ENCODE data around the gene RHOF. TPM values are rescaled to one million over a fixed set of nuclear protein-coding genes. Genes with fewer than 3 reads are reported as not detected.
"Not testable (repeated sequence)": the region's sequence is repeated elsewhere in the genome, so short reads cannot be mapped to it uniquely, and the experiment has no call there.

Gene RHOF
- total RNA-seq, 4 donors from 2014 or later, result 9.4 to 15.7 (median 12.1) TPM

- 0 to 46% methylated on average over 1 to 5 of the region's 6 CpGs for whole genome bisulfite sequencing, 2 donors (ENCODE audit: low coverage in 1 of 2)
- Histone ChIP-seq H3K4me1 (peaks cover 0 to 43% (median 23%) of the 10 kb centered on the region in 3 donors), H3K27ac (peak overlapping the region in 3 of 4 donors; percentile 72 to 77 (median 73)), H3K27me3 (no peaks in the 10 kb centered on the region), H3K36me3 (peaks cover 0 to 13% of the 10 kb centered on the region in 2 donors), H3K4me3 (no peak overlapping the region), H3K9me3 (no peaks in the 10 kb centered on the region)
- no peak for ATAC-seq
- peak; percentile 53 for TF ChIP-seq POLR2AphosphoS5 (IDR thresholded peaks at IDR 0.05)
- TF ChIP-seq, protein P1, sequence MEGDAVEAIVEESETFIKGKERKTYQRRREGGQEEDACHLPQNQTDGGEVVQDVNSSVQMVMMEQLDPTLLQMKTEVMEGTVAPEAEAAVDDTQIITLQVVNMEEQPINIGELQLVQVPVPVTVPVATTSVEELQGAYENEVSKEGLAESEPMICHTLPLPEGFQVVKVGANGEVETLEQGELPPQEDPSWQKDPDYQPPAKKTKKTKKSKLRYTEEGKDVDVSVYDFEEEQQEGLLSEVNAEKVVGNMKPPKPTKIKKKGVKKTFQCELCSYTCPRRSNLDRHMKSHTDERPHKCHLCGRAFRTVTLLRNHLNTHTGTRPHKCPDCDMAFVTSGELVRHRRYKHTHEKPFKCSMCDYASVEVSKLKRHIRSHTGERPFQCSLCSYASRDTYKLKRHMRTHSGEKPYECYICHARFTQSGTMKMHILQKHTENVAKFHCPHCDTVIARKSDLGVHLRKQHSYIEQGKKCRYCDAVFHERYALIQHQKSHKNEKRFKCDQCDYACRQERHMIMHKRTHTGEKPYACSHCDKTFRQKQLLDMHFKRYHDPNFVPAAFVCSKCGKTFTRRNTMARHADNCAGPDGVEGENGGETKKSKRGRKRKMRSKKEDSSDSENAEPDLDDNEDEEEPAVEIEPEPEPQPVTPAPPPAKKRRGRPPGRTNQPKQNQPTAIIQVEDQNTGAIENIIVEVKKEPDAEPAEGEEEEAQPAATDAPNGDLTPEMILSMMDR (IDR thresholded peaks at IDR 0.05), result no peak
These were observed 31.2 kb downstream of the RHOF start for GRCh38 chr12:121762269-121762668.

DNA sequence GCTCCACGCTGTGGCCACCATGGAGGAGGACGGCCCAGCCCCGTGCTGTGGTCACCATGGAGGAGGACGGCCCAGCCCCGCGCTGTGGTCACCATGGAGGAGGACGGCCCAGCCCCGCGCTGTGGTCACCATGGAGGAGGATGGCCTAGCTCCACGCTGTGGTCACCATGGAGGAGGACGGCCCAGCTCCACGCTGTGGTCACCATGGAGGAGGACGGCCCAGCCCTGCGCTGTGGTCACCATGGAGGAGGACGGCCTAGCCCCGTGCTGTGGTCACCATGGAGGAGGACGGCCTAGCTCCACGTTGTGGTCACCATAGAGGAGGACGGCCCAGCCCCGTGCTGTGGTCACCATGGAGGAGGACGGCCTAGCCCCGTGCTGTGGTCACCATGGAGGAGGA lies 35.0 kb downstream of the RHOF start:
- H3K4me1 ChIP-seq, result peaks cover 0 to 34% (median 8%) of the 10 kb centered on the region in 3 donors
- no CpG with 5 or more reads among the region's 22 CpGs for WGBS, 2 donors (ENCODE audit: low coverage in 1 of 2)
- not testable (repeated sequence) for ATAC-seq, H3K4me3 ChIP-seq, H3K27ac ChIP-seq, H3K9me3 ChIP-seq, H3K27me3 ChIP-seq
- peaks cover 0 to 34% of the 10 kb centered on the region in 2 donors for H3K36me3 ChIP-seq

GRCh38 chr12:121755591-121755990 lies 37.9 kb downstream of the RHOF start:
- peaks cover 0 to 20% (median 0%) of the 10 kb centered on the region in 3 donors for H3K4me1 ChIP-seq
- H3K27ac ChIP-seq, result peak overlapping the region in 1 of 4 donors; percentile 74
- H3K4me3 ChIP-seq, result no peak overlapping the region
- no peaks in the 10 kb centered on the region for H3K27me3 ChIP-seq
- no peak for ATAC-seq
- TF ChIP-seq EP300 (IDR thresholded peaks at IDR 0.05) (no peak), POLR2A (IDR thresholded peaks at IDR 0.05) (no peak), POLR2AphosphoS5 (IDR thresholded peaks at IDR 0.05) (no peak)
- H3K36me3 ChIP-seq, result peaks cover 0 to 51% of the 10 kb centered on the region in 2 donors
- H3K9me3 ChIP-seq, result no peaks in the 10 kb centered on the region
- WGBS, 2 donors (ENCODE audit: low coverage in 1 of 2), result 92 to 100% methylated on average over 2 to 3 of the region's 3 CpGs

DNA sequence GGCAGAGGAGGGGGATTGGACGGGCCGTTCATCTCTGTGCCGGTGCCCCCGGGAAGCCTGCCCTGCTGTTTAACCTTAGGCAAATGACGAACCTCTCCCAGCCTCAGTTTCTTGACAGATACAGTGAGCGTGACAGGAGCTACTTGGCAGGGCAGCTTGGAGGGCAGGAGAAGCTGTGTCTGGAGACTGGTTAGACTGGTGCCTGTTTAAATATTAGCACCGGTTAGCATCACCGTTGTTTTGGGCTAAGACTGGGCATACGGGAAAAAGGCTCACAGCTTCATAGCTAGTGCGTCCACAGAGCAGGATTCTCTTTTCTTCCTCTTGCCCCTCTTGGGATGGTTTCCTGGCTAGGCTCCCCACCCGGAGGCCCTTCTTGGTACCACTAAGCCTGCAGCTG lies 38.7 kb downstream of the RHOF start:
- no peak for ATAC-seq
- Histone ChIP-seq H3K27me3 (no peaks in the 10 kb centered on the region), H3K4me3 (no peak overlapping the region), H3K27ac (peak overlapping the region in 2 of 4 donors; percentile 73 to 74), H3K9me3 (no peaks in the 10 kb centered on the region), H3K36me3 (peaks cover 0 to 58% of the 10 kb centered on the region in 2 donors), H3K4me1 (peaks cover 0 to 20% (median 0%) of the 10 kb centered on the region in 3 donors)
- TF ChIP-seq POLR2A (IDR thresholded peaks at IDR 0.05), result no peak
- TF ChIP-seq, protein P1 (IDR thresholded peaks at IDR 0.05), result no peak
- no peak for TF ChIP-seq POLR2AphosphoS5 (IDR thresholded peaks at IDR 0.05)
- TF ChIP-seq EP300 (IDR thresholded peaks at IDR 0.05), result no peak
- 93 to 95% methylated on average over 4 to 7 of the region's 11 CpGs for WGBS, 2 donors (ENCODE audit: low coverage in 1 of 2)

GRCh38 chr12:121753844-121754264 lies 39.6 kb downstream of the RHOF start:
- Histone ChIP-seq H3K4me1 (peaks cover 0 to 25% (median 0%) of the 10 kb centered on the region in 3 donors), H3K4me3 (no peak overlapping the region), H3K9me3 (no peaks in the 10 kb centered on the region), H3K36me3 (peaks cover 0 to 64% of the 10 kb centered on the region in 2 donors), H3K27ac (peak overlapping the region in 3 of 4 donors; percentile 54 to 74 (median 73)), H3K27me3 (no peaks in the 10 kb centered on the region)
- peak; percentile 56 for ATAC-seq
- peak; percentile 50 for TF ChIP-seq POLR2AphosphoS5 (IDR thresholded peaks at IDR 0.05)
- TF ChIP-seq EP300 (IDR thresholded peaks at IDR 0.05), result no peak
- no peak for TF ChIP-seq POLR2A (IDR thresholded peaks at IDR 0.05)
- TF ChIP-seq, protein P1 (IDR thresholded peaks at IDR 0.05), result no peak
- 60 to 62% methylated on average over 5 of the region's 12 CpGs for WGBS, 2 donors (ENCODE audit: low coverage in 1 of 2)

DNA sequence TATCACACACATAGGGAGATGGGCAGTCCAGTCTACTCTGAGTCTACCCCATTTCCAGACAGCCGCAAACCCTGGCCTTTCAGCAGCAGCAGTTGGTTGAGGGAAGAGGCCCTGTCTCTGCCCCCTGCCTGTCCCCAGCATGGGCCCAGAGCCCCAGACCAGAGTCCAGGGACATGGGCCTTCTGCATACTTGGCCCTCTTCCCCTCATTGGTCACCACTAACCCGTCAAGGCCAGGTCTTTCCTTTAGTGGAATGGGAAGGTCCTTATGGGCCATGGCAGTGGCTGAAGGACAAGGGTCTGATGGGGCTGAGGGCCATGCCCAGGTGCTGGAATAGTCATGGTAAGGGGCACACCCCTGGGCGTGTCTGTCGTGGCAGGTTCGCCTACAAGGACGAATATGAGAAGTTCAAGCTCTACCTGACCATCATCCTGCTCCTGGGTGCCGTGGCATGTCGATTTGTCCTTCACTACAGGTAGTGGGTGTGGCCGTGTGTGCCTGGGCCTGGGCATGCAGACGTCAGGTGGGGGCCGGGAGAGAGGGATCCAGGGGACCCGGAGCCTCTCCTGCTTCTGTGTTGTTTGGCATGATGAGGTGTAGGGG lies 41.6 kb downstream of the RHOF start:
- Histone ChIP-seq H3K27ac (no peak overlapping the region), H3K27me3 (no peaks in the 10 kb centered on the region), H3K4me1 (peaks cover 0 to 31% (median 0%) of the 10 kb centered on the region in 3 donors), H3K36me3 (peaks cover 0 to 60% of the 10 kb centered on the region in 2 donors), H3K9me3 (no peaks in the 10 kb centered on the region), H3K4me3 (no peak overlapping the region)
- ATAC-seq, result no peak
- 75% methylated on average over 2 of the region's 12 CpGs; no CpG with 5 or more reads in 1 of the 2 donors for WGBS, 2 donors (ENCODE audit: low coverage in 1 of 2)
- TF ChIP-seq EP300 (IDR thresholded peaks at IDR 0.05), result no peak
- no peak for TF ChIP-seq POLR2AphosphoS5 (IDR thresholded peaks at IDR 0.05)
- TF ChIP-seq, protein P1 (IDR thresholded peaks at IDR 0.05), result no peak
- TF ChIP-seq POLR2A (IDR thresholded peaks at IDR 0.05), result no peak

Data from gastroesophageal sphincter (tissue), 4 donors.